GM23338 (cell line): Measurements from ENCODE around the gene ATOH7. TPM values are rescaled to one million over a fixed set of nuclear protein-coding genes. Genes with fewer than 3 reads are reported as not detected.
"Not testable (repeated sequence)": the region's sequence is repeated elsewhere in the genome, so short reads cannot be mapped to it uniquely, and the experiment has no call there.

Experiments used
- ATAC-seq: fragments of 200-7000 bp; cut with Tn5 transposase; 3 replicates; pipeline ENCODE4 v1.9.1; 2020
- DNase-seq: peaks from one replicate; pipeline ENCODE4 v3.0.0-alpha.2; 2015; ENCODE audit warnings: low spot score
- H2AFZ ChIP-seq: fragments of 200-600 bp; sonication (generic); 2 replicates; pipeline ENCODE4 v1.8.0; 2016; ENCODE audit warnings: antibody characterized with exemption, mild to moderate bottlenecking, moderate library complexity
- H3F3A ChIP-seq: fragments of 200-600 bp; sonication (generic); replicated peaks from 2 replicates; pipeline ENCODE4 v1.8.0; 2017; ENCODE audit warnings: antibody characterized with exemption, mixed run types, low read depth
- H3K27ac ChIP-seq: fragments of 200-600 bp; sonication (generic); 2 replicates; pipeline ENCODE4 v1.6.1; 2016; ENCODE audit warnings: low read depth
- H3K27me3 ChIP-seq: fragments of 200-600 bp; sonication (generic); 2 replicates; pipeline ENCODE4 v1.8.0; 2016; ENCODE audit warnings: mild to moderate bottlenecking, mixed run types, moderate library complexity; ENCODE audit not compliant: insufficient read depth
- H3K36me3 ChIP-seq: fragments of 200-600 bp; sonication (generic); 2 replicates; pipeline ENCODE4 v1.8.0; 2016; ENCODE audit warnings: mild to moderate bottlenecking; ENCODE audit not compliant: insufficient read depth
- H3K4me1 ChIP-seq: fragments of 200-600 bp; sonication (generic); 2 replicates; pipeline ENCODE4 v1.8.0; 2016; ENCODE audit warnings: mild to moderate bottlenecking, moderate library complexity; ENCODE audit not compliant: insufficient read depth
- H3K4me2 ChIP-seq: fragments of 200-600 bp; sonication (generic); 2 replicates; pipeline ENCODE4 v1.7.1; 2017; ENCODE audit warnings: mixed run types
- H3K4me3 ChIP-seq: fragments of 200-600 bp; sonication (generic); 2 replicates; pipeline ENCODE4 v1.6.1; 2016; ENCODE audit warnings: mixed run types
- H3K79me2 ChIP-seq: fragments of 200-600 bp; sonication (generic); replicated peaks from 2 replicates; pipeline ENCODE4 v1.8.0; 2017; ENCODE audit warnings: mild to moderate bottlenecking; ENCODE audit not compliant: insufficient read depth
- H3K9me2 ChIP-seq: fragments of 200-600 bp; sonication (generic); 2 replicates; pipeline ENCODE4 v1.8.0; 2017; ENCODE audit not compliant: insufficient read depth
- H4K20me1 ChIP-seq: fragments of 200-600 bp; sonication (generic); replicated peaks from 2 replicates; pipeline ENCODE4 v1.8.0; 2017; ENCODE audit warnings: mild to moderate bottlenecking; ENCODE audit not compliant: insufficient read depth
- H3K27ac Mint-ChIP-seq: 2 replicates; pipeline ENCODE4 v1.8.0; 2020; ENCODE audit warnings: inconsistent platforms, mild to moderate bottlenecking, moderate library complexity, mixed read lengths
- H3K27me3 Mint-ChIP-seq: 3 replicates; pipeline ENCODE4 v1.8.0; 2022; ENCODE audit warnings: low read depth, mild to moderate bottlenecking, moderate library complexity, mixed read lengths, inconsistent platforms; ENCODE audit not compliant: insufficient read depth, poor library complexity
- H3K36me3 Mint-ChIP-seq: 3 replicates; pipeline ENCODE4 v1.8.0; 2021; ENCODE audit warnings: low read depth, mild to moderate bottlenecking, inconsistent platforms, moderate library complexity, mixed read lengths
- H3K4me1 Mint-ChIP-seq: 3 replicates; pipeline ENCODE4 v1.8.0; 2020; ENCODE audit warnings: mild to moderate bottlenecking, inconsistent platforms, mixed read lengths
- H3K4me3 Mint-ChIP-seq: 3 replicates; pipeline ENCODE4 v1.8.0; 2021; ENCODE audit warnings: moderate library complexity, mild to moderate bottlenecking, inconsistent platforms, mixed read lengths
- H3K9me3 Mint-ChIP-seq: 3 replicates; pipeline ENCODE4 v1.8.0; 2020; ENCODE audit warnings: moderate library complexity, mild to moderate bottlenecking, inconsistent platforms, mixed read lengths
- CREB1 ChIP-seq: fragments of 250-450 bp; sonication (Bioruptor Pico); IDR thresholded peaks from 2 replicates; pipeline ENCODE4 v1.5.0; 2020; ENCODE audit warnings: low read depth, mild to moderate bottlenecking, moderate library complexity
- EZH2phosphoT487 ChIP-seq: fragments of 200-600 bp; sonication (generic); IDR thresholded peaks from one replicate; pipeline ENCODE4 v1.8.1; 2018; ENCODE audit warnings: antibody characterized with exemption; ENCODE audit not compliant: unreplicated experiment
- JUNB ChIP-seq: IDR thresholded peaks from one replicate; pipeline ENCODE4 v1.6.1; 2016; ENCODE audit warnings: antibody characterized with exemption; ENCODE audit not compliant: unreplicated experiment
- POLR2AphosphoS5 ChIP-seq: IDR thresholded peaks from 2 replicates; pipeline ENCODE4 v1.6.1; 2016; ENCODE audit warnings: antibody characterized with exemption, low read depth
- STAT1 ChIP-seq: IDR thresholded peaks from one replicate; pipeline ENCODE4 v1.6.1; 2016; ENCODE audit warnings: antibody characterized with exemption; ENCODE audit not compliant: unreplicated experiment
- ZNF114 ChIP-seq: fragments of 250-450 bp; sonication (Bioruptor Pico); IDR thresholded peaks from 2 replicates; pipeline ENCODE4 v1.5.0; 2020; ENCODE audit warnings: mild to moderate bottlenecking, moderate library complexity
- ZNF331 ChIP-seq: fragments of 250-450 bp; sonication (Bioruptor Pico); IDR thresholded peaks from 2 replicates; pipeline ENCODE4 v1.5.0; 2020; ENCODE audit warnings: low read depth, mild to moderate bottlenecking, moderate library complexity
- polyA plus RNA-seq: library from polyadenylated mRNA; unstranded; fragments of >200 nt; fragmentation: Nextera tagmentation; extraction: Ambion mirVana; gene quantifications from 2 replicates; pipeline ENCODE4 v1.2.1, GENCODE V29; 2016
- total RNA-seq: library from RNA; depleted of rRNA; stranded (reverse); fragments of >200 nt; shearing (Covaris generic); gene quantifications from 2 replicates; pipeline ENCODE4 v1.2.3, GENCODE V29; 2014
- TF ChIP-seq, protein P1 (sequence below), 2 experiments: fragments of 200-600 bp in 1 of 2; sonication (generic) in 1 of 2; conservative IDR thresholded peaks; 2 replicates each; pipeline versions ENCODE4 v1.5.1 to v1.6.1; 2016 to 2017; ENCODE audit warnings: antibody characterized with exemption in 2 of 2, low read depth in 2 of 2, mild to moderate bottlenecking in 2 of 2, moderate library complexity in 1 of 2
- TF ChIP-seq, protein P2 (sequence below): IDR thresholded peaks from 2 replicates; pipeline ENCODE4 v1.6.1; 2016; ENCODE audit warnings: antibody characterized with exemption
- TF ChIP-seq, protein P3 (sequence below): IDR thresholded peaks from one replicate; pipeline ENCODE4 v1.6.1; 2018; ENCODE audit warnings: antibody characterized with exemption; ENCODE audit not compliant: unreplicated experiment

Gene ATOH7
- total and polyA plus RNA-seq, 2 experiments from 2014 or later, result 0.23 to 1.2 TPM

DNA sequence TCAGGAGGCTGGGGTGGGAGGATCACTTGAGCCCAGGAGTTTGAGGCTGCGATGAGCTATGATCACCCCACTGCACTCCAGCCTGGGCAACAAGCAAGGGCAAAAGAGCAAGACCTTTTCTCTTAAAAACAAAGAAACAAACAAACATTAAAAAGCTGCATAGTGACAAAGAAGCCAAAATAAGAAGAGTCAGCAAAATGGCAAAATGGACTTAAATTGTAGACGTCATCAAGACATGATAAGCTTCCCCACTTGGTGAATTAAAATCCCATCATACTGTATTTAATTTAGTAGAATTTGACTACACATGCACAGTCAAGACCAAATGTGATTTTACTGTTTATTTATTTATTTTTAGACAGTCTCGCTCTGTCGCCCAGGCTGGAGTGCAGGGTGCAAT, 48.8 kb upstream of the ATOH7 start (continued):
- TF ChIP-seq, protein P1, sequence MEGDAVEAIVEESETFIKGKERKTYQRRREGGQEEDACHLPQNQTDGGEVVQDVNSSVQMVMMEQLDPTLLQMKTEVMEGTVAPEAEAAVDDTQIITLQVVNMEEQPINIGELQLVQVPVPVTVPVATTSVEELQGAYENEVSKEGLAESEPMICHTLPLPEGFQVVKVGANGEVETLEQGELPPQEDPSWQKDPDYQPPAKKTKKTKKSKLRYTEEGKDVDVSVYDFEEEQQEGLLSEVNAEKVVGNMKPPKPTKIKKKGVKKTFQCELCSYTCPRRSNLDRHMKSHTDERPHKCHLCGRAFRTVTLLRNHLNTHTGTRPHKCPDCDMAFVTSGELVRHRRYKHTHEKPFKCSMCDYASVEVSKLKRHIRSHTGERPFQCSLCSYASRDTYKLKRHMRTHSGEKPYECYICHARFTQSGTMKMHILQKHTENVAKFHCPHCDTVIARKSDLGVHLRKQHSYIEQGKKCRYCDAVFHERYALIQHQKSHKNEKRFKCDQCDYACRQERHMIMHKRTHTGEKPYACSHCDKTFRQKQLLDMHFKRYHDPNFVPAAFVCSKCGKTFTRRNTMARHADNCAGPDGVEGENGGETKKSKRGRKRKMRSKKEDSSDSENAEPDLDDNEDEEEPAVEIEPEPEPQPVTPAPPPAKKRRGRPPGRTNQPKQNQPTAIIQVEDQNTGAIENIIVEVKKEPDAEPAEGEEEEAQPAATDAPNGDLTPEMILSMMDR (conservative IDR thresholded peaks at IDR 0.05; ENCODE audit: low read depth in 2 of 2), result no peak
- no peak for TF ChIP-seq ZNF114 (CRISPR knock-in tag)
- no peak for TF ChIP-seq EZH2phosphoT487
- no peak for TF ChIP-seq ZNF331 (CRISPR knock-in tag)
- TF ChIP-seq POLR2AphosphoS5, result no peak
- TF ChIP-seq CREB1 (CRISPR knock-in tag), result no peak
- TF ChIP-seq, protein P2, sequence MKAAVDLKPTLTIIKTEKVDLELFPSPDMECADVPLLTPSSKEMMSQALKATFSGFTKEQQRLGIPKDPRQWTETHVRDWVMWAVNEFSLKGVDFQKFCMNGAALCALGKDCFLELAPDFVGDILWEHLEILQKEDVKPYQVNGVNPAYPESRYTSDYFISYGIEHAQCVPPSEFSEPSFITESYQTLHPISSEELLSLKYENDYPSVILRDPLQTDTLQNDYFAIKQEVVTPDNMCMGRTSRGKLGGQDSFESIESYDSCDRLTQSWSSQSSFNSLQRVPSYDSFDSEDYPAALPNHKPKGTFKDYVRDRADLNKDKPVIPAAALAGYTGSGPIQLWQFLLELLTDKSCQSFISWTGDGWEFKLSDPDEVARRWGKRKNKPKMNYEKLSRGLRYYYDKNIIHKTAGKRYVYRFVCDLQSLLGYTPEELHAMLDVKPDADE, result no peak
- TF ChIP-seq, protein P3, sequence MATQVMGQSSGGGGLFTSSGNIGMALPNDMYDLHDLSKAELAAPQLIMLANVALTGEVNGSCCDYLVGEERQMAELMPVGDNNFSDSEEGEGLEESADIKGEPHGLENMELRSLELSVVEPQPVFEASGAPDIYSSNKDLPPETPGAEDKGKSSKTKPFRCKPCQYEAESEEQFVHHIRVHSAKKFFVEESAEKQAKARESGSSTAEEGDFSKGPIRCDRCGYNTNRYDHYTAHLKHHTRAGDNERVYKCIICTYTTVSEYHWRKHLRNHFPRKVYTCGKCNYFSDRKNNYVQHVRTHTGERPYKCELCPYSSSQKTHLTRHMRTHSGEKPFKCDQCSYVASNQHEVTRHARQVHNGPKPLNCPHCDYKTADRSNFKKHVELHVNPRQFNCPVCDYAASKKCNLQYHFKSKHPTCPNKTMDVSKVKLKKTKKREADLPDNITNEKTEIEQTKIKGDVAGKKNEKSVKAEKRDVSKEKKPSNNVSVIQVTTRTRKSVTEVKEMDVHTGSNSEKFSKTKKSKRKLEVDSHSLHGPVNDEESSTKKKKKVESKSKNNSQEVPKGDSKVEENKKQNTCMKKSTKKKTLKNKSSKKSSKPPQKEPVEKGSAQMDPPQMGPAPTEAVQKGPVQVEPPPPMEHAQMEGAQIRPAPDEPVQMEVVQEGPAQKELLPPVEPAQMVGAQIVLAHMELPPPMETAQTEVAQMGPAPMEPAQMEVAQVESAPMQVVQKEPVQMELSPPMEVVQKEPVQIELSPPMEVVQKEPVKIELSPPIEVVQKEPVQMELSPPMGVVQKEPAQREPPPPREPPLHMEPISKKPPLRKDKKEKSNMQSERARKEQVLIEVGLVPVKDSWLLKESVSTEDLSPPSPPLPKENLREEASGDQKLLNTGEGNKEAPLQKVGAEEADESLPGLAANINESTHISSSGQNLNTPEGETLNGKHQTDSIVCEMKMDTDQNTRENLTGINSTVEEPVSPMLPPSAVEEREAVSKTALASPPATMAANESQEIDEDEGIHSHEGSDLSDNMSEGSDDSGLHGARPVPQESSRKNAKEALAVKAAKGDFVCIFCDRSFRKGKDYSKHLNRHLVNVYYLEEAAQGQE, result no peak
- no peak for TF ChIP-seq JUNB
- TF ChIP-seq STAT1, result no peak

DNA sequence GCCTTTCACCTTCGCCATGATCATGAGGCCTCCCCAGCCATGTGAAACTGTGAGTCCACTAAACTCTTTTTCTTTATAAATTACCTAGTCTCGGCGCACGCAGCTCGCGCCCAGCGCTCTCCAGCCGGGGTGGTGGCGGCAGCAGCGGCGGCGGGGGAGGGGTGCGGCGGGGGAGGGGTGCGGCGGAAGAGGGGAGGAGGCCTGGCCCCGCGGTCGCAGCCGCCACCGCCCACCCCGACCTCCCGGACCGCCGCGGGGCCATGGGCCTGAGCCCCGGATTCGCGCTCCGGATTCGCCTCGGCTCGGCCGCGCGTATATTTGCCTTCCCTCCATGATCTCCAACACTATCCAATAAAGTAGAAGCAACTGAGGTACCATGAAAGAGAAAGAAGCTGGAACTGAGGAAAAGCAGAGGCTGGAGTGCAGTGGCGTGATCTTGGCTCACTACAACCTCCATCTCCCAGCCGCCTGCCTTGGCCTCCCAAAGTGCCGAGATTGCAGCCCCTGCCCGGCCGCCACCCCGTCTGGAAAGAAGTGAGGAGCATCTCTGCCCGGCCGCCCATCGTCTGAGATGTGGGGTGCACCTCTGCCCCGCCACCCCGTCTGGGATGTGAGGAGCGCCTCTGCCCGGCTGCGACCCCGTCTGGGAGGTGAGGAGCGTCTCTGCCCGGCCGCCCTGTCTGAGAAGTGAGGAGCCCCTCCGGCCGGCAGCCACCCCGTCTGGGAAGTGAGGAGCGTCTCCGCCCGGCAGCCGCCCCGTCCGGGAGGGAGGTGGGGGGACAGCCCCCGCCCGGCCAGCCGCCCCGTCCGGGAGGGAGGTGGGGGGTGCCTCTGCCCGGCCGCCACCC, 47.2 kb upstream of the ATOH7 start:
- H3K27me3 ChIP-seq, H3K27me3 Mint-ChIP-seq, H3K4me3 Mint-ChIP-seq, H3K4me3 ChIP-seq, H3K4me1 Mint-ChIP-seq, H2AFZ ChIP-seq, DNase-seq, H3K27ac ChIP-seq, H3K4me2 ChIP-seq, H3K36me3 ChIP-seq, H3K27ac Mint-ChIP-seq, H4K20me1 ChIP-seq, H3K4me1 ChIP-seq, H3K79me2 ChIP-seq, ATAC-seq, H3K9me2 ChIP-seq, H3F3A ChIP-seq: not testable (repeated sequence)
- Mint-ChIP-seq H3K36me3 (peaks cover 28% of the 10 kb centered on the region), H3K9me3 (peaks cover 41% of the 10 kb centered on the region)

DNA sequence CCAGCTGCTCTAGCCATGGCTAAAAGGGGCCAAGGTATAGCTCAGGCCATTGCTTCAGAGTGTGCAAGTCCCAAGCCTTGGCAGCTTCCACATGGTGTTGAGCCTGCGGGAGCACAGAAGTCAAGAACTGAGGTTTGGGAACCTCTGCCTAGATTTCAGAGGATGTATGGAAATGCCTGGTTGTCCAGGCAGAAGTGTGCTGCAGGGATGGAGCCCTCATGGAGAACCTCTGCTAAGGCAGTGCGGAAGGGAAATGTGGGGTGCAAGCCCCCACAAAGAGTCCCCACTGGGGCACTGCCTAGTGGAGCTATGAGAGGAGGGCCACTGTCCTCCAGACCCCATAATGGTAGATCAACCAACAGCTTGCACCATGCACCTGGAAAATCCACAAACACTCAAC, 45.9 kb upstream of the ATOH7 start:
- not testable (repeated sequence) for H4K20me1 ChIP-seq, ATAC-seq, H3K27ac ChIP-seq, H3K4me2 ChIP-seq, H3K79me2 ChIP-seq, DNase-seq, H3F3A ChIP-seq, H3K27me3 Mint-ChIP-seq, H3K4me3 Mint-ChIP-seq, H3K4me1 ChIP-seq, H3K27ac Mint-ChIP-seq, H3K4me3 ChIP-seq, H2AFZ ChIP-seq, H3K36me3 ChIP-seq, H3K9me2 ChIP-seq, H3K27me3 ChIP-seq, H3K4me1 Mint-ChIP-seq
- peaks cover 28% of the 10 kb centered on the region for H3K36me3 Mint-ChIP-seq
- H3K9me3 Mint-ChIP-seq, result peaks cover 41% of the 10 kb centered on the region
